ENCODE measurements around the gene CEP20.
"Not testable (repeated sequence)": the region's sequence is repeated elsewhere in the genome, so short reads cannot be mapped to it uniquely, and the experiment has no call there.

CEP20 gene, protein sequence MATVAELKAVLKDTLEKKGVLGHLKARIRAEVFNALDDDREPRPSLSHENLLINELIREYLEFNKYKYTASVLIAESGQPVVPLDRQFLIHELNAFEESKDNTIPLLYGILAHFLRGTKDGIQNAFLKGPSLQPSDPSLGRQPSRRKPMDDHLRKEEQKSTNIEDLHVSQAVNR

DNA sequence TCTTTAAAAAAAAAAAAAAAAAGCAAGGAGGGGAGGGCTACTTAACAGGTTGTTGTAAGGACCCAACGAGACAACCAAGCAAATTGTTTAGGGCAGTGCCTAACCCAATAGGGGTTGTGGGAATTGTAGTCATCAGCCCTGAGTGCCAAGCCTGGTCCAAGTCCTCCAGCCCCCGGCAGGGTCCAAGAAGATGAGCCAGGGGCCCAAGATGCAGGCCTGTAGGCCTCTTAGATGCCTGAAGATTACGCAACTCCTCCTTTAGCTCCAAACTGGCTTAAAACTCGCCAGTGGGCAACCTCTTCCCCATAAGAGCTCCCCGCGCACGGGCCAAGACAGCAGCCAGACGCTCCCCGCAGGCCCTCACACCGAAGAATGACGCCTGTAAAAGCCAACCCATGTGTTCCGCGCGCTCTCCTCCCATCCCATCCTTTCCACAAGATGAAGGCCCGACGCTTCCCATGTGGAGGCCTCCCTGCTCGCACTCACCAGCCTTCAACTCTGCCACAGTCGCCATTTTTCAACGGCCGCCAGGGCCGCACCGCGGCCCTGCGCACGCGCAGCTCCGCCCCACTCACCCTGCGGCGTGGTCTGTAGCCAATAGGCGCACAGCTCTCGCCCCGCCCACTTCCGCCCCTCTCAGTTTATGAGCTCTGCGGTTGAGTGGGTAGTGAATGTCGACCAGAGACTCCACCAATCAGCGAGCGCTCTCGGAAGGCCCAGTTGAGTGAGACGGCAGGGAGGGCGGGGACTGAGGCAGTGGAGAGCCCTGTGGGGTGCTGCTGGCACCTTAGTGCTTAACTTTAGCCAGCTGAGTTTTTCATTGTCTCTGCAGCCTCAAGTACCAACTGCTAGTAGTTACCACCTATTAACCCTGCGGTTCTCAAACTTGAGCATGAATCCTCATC, at the start of gene CEP20:
CEP20 (minus strand) TSS at position 532 of the 905 bp plus-strand sequence; CDS start at position 514, 18 bp downstream.
- DNase-seq (ENCODE audit: low read depth): peak; percentile 100

DNA sequence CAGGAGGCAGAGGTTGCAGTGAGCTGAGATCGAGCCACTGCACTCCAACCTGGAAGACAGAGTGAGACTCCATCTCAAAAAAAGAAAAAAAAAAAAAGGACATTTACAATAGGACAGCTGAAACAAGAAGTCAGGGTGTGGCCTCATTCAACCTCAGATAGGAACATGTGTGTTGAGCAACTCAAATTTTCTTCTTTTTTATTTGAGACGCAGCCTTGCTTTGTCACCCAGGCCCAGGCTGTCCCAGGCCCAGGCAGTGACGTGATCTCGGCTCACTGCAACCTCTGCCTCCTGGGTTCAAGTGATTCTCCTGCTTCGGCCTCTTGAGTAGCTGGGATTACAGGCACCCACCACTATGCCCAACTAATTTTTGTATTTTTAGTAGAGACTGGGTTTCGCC, 48.4 kb upstream of the CEP20 start:
- DNase-seq (ENCODE audit: low read depth): not testable (repeated sequence)

DNA sequence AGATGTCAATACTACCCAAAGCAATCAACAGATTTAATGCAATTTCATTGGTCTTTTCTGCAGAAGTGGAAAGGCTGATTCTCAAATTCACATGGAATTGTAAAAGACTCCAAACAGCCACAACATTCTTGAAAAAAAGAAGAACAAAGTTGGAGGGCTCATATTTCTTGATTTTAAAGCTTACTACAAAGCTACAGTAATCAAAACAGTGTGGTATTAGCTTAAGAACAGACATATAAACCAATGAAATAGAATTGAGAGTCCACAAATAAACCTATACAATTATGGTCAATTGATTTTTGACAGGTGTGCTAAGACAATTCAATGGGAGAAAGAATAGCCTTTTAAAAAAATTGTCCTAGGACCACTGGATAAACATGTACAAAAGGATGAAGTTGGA, 46.6 kb upstream of the CEP20 start:
- DNase-seq (ENCODE audit: low read depth): no peak

DNA sequence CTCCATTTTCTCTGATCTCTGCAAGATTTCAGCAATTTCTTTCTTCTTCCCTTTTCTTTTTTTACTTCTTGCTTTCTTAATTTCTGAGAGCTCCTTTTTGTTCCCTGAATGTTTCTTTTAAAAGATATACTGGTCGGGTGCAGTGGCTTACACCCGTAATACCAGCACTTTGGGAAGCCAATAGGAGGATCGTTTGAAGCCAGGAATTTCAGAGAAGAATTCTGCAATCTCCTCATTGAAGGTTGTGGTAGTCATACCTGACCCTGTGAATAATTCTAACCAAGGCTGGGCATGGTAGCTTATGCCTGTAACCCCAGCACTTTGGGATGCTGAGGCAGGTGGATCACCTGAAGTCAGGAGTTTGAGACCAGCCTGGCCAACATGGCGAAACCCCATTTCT, 45.4 kb upstream of the CEP20 start:
- DNase-seq (ENCODE audit: low read depth): no peak

DNA sequence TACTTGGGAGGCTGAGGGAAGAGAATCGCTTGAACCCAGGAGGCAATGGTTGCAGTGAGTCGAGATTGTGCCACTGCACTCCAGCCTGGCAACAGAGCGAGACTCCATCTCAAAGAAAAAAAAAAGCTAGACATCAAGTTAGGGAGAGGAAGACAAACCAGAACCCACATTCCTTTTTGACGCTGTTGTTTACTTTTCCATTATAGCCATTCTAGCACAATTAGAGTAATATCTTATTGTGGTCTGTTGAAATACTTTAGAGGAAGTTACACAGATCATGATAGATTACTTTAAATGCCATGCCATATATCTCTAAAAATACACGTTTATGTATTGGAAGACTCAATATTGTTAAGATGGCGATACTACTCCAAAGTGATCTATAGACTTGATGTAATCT, 44.5 kb upstream of the CEP20 start:
- peak; percentile 14 for DNase-seq (ENCODE audit: low read depth)

DNA sequence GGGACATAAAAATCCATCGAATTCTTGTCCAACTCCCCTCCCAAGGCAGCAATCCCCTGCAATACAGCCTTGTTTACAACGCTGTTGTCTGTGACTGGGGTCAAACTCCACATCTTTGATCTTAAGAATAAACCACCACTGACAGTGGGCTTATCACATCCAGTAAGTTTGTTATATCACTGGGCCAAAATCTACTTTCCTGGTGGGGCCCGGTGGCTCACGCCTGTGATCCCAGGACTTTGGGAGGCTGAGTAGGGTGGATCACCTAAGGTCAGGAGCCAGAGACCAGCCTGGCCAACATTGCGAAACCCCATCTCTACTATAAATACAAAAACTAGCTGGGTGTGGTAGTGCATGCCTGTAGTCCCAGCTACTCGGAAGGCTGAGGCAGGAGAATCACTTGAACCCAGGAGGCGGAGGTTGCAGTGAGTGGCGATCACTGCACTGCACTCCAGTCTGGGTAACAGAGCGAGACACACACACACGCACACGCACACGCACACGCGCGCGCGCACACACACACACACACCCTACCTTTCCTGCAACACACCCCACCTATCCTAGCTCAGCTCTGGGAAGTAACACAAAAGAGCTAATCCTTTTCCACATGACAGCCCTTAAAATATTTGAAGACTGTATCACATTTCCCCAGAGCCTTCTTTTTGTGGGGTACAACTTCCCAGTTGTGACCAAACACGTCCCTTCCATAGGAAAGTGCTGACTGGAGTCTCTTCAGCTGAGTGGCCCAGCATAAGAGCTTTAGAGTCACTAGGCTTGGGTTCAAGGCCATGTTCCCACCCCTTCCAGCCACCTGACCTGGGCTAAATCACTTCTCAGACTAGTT, 40.1 kb upstream of the CEP20 start:
- DNase-seq (ENCODE audit: low read depth): no peak

DNA sequence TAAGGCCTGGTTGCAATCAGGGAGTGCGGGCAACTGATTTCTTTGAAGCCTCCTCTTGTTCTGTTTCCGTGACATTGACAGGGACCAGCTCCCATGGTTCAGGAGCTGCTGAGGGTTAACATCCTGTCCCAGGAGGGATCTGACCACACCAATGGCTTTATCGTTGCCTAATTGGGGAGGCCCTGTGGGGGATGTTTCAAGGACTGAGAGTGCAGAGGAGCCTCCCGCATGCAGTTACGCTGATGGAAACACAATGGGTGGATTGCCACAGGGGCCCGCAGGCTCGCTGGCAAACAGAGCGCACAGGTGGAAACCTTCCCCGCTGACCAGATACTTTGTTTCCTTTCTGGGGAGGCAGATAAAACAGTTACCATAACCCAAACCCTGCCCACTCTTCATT, 37.2 kb upstream of the CEP20 start:
- no peak for DNase-seq (ENCODE audit: low read depth)

DNA sequence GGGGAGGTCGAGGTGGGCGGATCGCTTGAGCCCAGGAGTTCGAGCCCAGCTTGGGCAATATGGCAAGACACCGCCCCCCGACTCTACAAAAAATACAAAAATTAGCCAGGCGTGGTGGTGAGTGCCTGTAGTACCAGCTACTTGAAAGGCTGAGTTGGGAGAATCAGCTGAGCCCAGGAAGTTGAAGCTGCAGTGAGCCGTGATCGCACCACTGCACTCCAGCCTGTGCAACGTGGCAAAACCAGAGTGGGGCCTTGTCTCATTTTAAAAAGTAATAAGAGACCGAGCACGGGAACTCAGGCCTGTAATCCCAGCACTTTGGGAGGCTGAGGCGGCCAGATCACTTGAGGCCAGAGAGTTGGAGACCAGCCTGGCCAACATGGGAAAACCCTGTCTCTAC, 36.6 kb upstream of the CEP20 start:
- no peak for DNase-seq (ENCODE audit: low read depth)

DNA sequence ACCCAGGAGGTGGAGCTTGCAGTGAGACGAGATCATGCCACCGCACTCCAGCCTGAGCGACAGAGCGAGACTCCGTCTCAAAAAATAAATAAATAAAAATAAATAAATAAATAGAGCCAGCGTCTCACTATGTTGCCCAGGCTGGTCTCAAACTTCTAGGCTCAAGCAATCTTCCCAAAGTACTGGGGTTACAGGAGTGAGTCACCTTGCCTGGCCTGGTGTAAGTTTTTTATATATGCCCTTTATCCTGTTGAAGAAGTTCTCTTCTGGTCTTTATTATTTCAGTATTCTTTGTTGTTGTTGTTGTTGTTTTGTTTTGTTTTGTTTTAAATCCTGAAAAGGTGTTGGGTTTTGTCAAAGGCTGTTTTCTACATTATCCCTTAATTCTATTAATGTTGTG, 30.9 kb upstream of the CEP20 start:
- peak; percentile 35 for DNase-seq (ENCODE audit: low read depth)

DNA sequence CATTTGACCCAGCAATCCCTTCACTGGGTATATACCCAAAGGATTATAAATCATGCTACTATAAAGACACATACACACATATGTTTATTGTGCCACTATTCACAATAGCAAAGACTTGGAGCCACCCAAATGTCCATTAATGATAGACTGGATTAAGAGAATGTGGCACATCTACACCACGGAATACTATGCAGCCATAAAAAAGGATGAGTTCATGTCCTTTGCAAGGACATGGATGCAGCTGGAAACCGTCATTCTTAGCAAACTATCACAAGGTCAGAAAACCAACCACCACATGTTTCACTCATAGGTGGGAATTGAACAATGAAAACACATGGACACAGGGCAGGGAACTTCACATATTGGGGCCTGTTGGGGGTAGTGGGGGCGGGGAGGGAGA, 29.9 kb upstream of the CEP20 start:
- DNase-seq (ENCODE audit: low read depth): not testable (repeated sequence)

DNA sequence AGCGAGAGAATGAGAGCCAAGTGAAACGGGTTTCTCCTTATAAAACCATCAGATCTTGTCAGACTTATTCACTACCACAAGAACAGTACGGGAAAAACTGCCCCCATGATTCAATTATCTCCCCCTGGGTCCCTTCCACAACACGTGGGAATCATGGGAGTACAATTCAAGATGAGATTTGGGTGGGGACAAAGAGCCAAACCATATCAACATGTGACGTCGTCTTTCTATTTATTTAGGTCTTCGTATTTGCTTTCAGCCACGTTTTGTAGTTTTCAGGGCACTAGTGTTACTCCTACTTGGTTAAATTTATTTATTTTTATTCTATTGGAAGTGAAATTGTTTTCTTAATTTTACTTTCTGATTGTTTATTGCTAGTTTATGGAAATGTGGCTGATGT, 27.9 kb upstream of the CEP20 start:
- DNase-seq (ENCODE audit: low read depth): no peak

DNA sequence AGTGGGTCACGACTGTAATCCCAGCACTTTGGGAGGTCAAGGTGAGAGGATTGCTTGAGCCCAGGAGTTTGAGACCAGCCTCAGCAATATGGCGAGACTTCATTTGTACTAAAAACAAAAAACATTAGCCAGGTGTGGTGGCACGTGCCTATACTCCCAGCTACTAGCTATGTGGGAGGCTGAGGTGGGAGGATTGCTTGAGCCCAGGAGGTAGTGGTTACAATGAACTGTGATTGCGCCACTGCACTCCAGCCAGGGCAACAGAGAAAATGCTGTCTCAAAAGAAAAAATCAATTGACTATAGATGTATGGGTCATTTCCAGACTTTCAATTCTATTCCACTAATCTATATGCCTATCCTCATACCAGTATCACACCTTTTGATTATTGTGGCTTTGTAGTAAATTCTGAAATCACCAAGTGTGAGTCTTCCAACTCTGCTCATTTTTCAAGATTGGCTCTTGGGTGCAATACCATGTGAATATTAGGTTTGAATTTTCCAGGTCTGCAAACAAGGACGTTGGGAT, 27.2 kb upstream of the CEP20 start:
- no peak for DNase-seq (ENCODE audit: low read depth)

DNA sequence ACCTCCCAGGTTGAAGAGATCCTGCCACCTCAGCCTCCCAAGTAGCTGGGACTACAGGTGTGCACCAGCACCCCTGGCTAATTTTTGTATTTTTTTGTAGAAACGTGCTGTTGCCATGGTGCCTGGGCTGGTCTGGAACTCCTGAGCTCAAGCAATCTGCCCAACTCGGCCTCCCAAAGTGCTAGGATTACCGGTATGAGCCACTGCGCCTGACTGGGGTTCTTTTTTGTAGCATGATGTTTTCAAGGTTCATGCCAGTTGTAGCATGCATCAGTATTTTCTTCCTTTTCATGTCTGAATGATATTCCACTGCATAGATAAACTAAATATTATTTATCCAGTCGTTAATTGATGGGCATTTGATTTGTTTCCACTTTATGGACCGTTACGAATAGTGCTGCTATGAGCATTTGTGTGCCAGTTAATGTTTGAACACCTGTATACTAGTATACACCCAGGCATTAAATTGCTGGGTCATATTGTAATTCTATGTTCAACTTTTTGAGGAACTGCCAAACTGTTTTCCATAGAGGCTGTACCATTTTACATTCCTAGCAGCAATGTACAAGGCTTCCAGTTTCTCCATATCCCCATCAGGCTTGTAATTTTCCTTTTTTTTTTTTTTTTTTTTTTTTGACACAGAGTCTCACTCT, 24.8 kb upstream of the CEP20 start:
- DNase-seq (ENCODE audit: low read depth): no peak

DNA sequence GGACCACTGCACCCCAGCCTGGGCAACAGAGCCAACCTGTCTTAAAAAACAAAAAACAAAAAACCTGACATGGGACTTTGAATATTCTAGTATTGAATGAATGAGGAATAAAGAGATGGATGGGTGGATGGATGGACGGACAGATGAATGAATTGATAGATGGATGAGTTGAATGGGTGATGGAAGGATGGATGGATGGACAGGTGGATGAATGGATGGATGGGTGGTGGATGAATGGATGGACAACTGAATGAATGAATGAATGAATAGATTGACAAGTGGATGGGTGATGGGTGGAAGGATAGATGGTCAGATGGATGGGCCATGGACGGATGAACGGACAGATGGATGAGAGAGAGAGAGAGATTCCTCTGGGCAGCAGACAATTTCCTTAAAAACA, 22.8 kb upstream of the CEP20 start:
- DNase-seq (ENCODE audit: low read depth): no peak

DNA sequence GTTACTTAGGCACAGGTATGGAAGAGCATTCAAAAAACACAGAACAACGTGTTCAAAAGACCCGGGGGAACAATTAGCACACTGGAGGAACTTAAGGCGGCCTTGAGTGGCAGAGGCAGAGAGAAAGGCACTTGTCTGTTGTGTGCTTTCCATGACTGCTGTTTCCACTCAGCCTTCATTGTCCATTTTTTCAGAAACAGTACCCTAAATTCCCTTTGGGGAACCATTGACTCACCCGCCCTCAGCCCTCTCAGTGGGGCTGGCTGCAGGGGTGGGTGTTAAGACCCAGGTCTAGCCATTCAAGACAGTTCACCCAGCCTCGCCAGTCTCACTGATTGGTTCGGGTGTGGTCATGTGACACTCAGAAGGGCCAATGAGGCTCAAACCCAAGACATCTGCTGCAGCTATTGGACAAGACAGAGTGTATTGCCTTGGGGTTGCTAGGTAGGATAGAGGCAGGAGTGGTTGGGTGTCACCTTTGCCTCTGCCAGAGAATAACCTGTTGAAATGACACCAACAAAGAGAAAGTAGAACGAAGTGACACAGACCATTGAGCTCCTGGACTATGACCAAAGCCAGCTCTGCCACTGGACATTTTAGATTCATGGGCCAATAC, 19.6 kb upstream of the CEP20 start:
- peak; percentile 46 for DNase-seq (ENCODE audit: low read depth)

DNA sequence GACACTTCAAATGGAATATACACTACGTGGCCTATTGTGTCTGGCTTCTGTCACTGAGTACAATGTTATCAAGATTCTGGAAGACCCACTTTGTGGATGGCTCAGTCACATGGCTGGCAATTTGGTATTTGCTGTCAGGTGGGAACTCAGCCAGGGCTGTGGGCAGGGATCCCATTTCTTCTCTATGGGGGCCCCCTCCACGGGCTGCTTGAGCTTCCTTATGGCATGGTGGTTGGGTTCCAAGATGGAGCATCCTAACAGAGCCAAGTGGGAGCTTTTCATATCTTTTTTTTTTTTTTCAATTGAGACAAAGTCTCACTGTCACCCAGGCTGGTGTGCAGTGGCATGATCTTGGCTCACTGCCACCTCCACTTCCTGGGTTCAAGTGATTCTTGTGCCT, 18.0 kb upstream of the CEP20 start:
- DNase-seq (ENCODE audit: low read depth): no peak

DNA sequence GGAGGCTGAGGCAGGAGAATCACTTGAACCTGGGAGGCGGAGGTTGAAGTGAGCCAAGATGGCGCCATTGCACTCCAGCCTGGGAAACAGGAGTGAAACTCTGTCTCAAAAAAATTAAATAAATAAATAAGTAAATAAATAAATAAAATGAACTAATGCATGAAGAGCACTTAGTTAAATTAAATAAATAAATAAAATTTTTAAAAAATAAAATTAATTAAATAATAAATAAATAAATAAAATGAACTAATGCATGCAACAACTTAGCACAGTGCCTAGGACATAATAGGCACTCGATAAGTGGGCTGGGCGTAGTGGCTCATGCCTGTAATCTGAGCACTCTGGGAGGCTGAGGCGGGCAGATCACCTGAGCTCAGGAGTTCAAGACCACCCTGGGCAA, 15.6 kb upstream of the CEP20 start:
- no peak for DNase-seq (ENCODE audit: low read depth)

DNA sequence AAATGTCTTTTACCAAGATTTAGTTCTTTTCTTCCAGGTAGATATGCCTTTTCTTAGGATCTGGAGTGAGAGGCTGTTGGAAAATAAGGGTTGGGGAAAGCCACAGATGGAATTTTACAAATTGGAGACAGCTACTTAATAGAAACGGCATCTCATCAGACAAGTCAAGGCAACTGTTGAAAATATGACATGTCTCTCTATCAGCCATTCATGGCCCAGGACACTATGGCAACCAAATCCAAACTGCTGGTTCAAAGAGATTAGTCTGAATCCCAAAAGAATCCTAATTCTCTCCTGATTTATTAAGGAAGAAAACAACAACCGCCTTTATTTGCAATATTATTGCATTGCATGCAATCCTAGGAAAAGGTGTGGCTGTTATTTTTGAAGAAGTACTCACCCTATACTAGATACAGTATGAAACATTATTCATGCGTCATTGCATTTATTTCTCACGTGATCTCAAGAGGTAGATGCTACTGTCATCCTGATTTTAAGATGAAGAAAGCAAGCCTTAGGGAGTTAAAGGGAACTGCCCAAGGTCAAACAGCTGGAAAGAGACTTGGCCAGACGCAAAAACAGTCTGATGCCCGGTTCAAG, 12.6 kb upstream of the CEP20 start:
- DNase-seq (ENCODE audit: low read depth): no peak

DNA sequence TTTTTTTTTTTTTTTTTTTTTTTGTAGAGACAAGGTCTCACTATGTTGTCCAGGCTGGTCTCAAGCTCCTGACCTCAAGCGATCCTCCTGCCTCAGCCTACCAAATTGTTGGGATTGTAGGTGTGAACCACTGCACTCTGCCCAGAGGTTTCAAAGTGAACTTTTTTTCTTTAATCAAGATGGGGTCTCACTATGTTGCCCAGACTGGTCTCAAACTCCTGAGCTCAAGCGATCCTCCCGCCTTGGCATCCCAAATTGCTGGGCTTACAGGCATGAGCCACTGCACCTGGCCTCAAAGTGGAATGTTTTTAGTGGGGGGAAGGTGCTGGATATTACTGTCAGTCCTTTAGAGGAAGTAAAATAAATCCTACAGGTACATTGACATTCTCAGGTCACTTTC, 12.0 kb upstream of the CEP20 start:
- no peak for DNase-seq (ENCODE audit: low read depth)

DNA sequence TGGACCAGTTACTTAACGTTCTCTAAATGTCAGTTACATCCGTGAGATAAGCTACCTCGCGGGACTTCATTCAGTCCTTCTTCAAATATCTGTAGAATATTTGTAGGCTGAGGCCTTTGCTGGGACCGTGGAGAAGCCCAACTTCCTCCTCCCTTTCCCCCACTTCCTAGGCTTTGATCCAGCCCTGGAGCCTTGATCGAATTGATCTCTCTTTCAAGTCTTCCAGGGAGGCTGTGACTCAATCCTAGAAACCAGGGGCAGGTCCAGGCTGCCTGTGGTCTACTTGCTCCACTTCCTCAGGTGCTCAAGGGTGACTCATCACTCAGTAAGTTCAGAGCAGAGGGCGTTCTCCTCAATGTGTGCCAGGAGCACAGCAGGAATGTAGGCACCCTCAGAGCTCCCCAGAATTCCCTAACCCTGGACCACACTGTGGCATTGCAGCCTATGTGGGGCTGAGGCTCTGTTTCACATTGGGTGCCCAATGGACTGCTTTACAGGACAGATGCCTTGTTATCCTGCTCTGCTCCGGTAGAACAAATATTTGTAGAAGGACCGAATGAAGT, 11.2 kb upstream of the CEP20 start:
- DNase-seq (ENCODE audit: low read depth): peak; percentile 64

DNA sequence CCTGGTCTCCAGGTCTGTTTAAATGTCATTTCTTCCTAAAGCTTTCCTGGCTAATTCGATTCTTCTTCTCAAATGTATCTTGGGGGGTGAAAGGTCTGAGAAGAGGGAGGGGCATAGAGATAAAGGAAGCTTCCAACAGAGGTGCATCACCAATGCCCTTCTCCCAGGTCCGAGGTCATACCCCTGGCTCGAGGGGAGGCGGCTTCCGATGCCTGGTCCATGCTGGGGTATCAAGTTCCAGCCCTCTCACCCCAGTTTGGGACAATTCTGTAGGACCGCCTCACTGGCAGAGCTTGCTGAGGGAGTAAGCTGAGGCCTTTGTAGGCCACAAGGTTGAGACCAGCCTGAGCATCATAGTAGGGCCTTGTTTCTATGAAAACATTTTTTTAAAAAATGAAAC, 10.3 kb upstream of the CEP20 start:
- DNase-seq (ENCODE audit: low read depth): no peak
